Mesendoderm (in vitro differentiated cells): ENCODE data around the gene GSTA2.
"Not testable (repeated sequence)": the region's sequence is repeated elsewhere in the genome, so short reads cannot be mapped to it uniquely, and the experiment has no call there.

Source experiments
- DNase-seq: peaks from one replicate; pipeline ENCODE4 v3.0.0; 2013
- H2AK5ac ChIP-seq: 2 replicates; pipeline ENCODE4 v1.6.1; 2013; ENCODE audit warnings: low read length, inconsistent platforms
- H2BK120ac ChIP-seq: 2 replicates; pipeline ENCODE4 v1.6.1; 2013; ENCODE audit warnings: low read depth, mild to moderate bottlenecking, low read length, moderate library complexity, mixed read lengths
- H2BK15ac ChIP-seq: replicated peaks from 2 replicates; pipeline ENCODE4 v1.6.1; 2013; ENCODE audit warnings: low read depth, mild to moderate bottlenecking, moderate library complexity
- H2BK5ac ChIP-seq: 2 replicates; pipeline ENCODE4 v1.6.1; 2013; ENCODE audit warnings: low read length, inconsistent platforms
- H3K18ac ChIP-seq: 2 replicates; pipeline ENCODE4 v1.6.1; 2013; ENCODE audit warnings: mild to moderate bottlenecking, low read length, mixed read lengths
- H3K23ac ChIP-seq: one replicate; pipeline ENCODE4 v1.6.1; 2013; ENCODE audit warnings: low read length
- H3K27ac ChIP-seq: 2 replicates; pipeline ENCODE4 v1.5.1; 2013; ENCODE audit warnings: low read depth, mild to moderate bottlenecking, inconsistent platforms, low read length, moderate library complexity
- H3K27me3 ChIP-seq: 2 replicates; pipeline ENCODE4 v1.6.1; 2013; ENCODE audit warnings: low read length, control low read depth, mild to moderate bottlenecking, inconsistent platforms; ENCODE audit not compliant: insufficient read depth, poor library complexity
- H3K36me3 ChIP-seq: 2 replicates; pipeline ENCODE4 v1.6.1; 2013; ENCODE audit warnings: low read length, inconsistent platforms; ENCODE audit not compliant: control insufficient read depth, insufficient read depth
- H3K4ac ChIP-seq: one replicate; pipeline ENCODE4 v1.6.1; 2013; ENCODE audit warnings: low read depth, mild to moderate bottlenecking, low read length, moderate library complexity
- H3K4me1 ChIP-seq: 2 replicates; pipeline ENCODE4 v1.6.1; 2013; ENCODE audit warnings: low read depth, low read length, inconsistent platforms; ENCODE audit not compliant: control insufficient read depth
- H3K4me2 ChIP-seq: 2 replicates; pipeline ENCODE4 v1.6.1; 2013; ENCODE audit warnings: low read length
- H3K4me3 ChIP-seq: 2 replicates; pipeline ENCODE4 v1.5.1; 2013; ENCODE audit warnings: mild to moderate bottlenecking, low read length
- H3K56ac ChIP-seq: one replicate; pipeline ENCODE4 v1.6.1; 2013; ENCODE audit warnings: low read length
- H3K79me1 ChIP-seq: 2 replicates; pipeline ENCODE4 v1.6.1; 2013; ENCODE audit warnings: low read length, inconsistent platforms
- H3K79me2 ChIP-seq: 2 replicates; pipeline ENCODE4 v1.6.1; 2013; ENCODE audit warnings: mild to moderate bottlenecking, low read length; ENCODE audit not compliant: control insufficient read depth, insufficient read depth
- H3K9ac ChIP-seq: 2 replicates; pipeline ENCODE4 v1.6.1; 2013; ENCODE audit warnings: low read length, inconsistent platforms
- H4K5ac ChIP-seq: one replicate; pipeline ENCODE4 v1.6.1; 2013; ENCODE audit warnings: low read length
- H4K8ac ChIP-seq: one replicate; pipeline ENCODE4 v1.6.1; 2013; ENCODE audit warnings: low read depth, mild to moderate bottlenecking, control low read depth, low read length, moderate library complexity
- WGBS: extraction: QIAGEN DNeasy Blood & Tissue Kit; methylation state at CpG from one replicate; pipeline ENCODE4 v1.1.7; 2013; ENCODE audit warnings: low lambda C conversion rate, missing lambda C conversion rate; ENCODE audit not compliant: insufficient coverage; ENCODE audit errors: extremely low coverage; 5-methylcytosine and 5-hydroxymethylcytosine counted together

Gene GSTA2

GRCh38 chr6:52776711-52777351 is 13.6 kb upstream of the GSTA2 start:
- H2BK15ac ChIP-seq, H4K5ac ChIP-seq, H3K4me3 ChIP-seq, H3K36me3 ChIP-seq, H2AK5ac ChIP-seq, H3K56ac ChIP-seq, H3K23ac ChIP-seq, H3K79me2 ChIP-seq, DNase-seq, H3K9ac ChIP-seq, H3K18ac ChIP-seq, H4K8ac ChIP-seq, H3K27me3 ChIP-seq, H2BK120ac ChIP-seq, H3K27ac ChIP-seq, H3K4ac ChIP-seq, H3K79me1 ChIP-seq, H3K4me1 ChIP-seq, H2BK5ac ChIP-seq, H3K4me2 ChIP-seq: not testable (repeated sequence)
- WGBS = no CpG with 5 or more reads among the region's 9 CpGs

- H2AK5ac ChIP-seq, H3K79me2 ChIP-seq, H3K27ac ChIP-seq, H3K56ac ChIP-seq, H2BK120ac ChIP-seq, H3K18ac ChIP-seq, H4K8ac ChIP-seq, H4K5ac ChIP-seq, DNase-seq, H3K4me3 ChIP-seq, H3K4me1 ChIP-seq, H3K27me3 ChIP-seq, H3K4me2 ChIP-seq, H3K9ac ChIP-seq, H3K79me1 ChIP-seq, H2BK5ac ChIP-seq, H3K36me3 ChIP-seq, H3K23ac ChIP-seq, H3K4ac ChIP-seq, H2BK15ac ChIP-seq: not testable (repeated sequence)
- no CpG with 5 or more reads among the region's 4 CpGs for WGBS
These were observed 6.1 kb upstream of the GSTA2 start for GRCh38 chr6:52769399-52769798.

GRCh38 chr6:52767658-52768057 is 4.4 kb upstream of the GSTA2 start:
- not testable (repeated sequence) for H3K18ac ChIP-seq, H4K8ac ChIP-seq, H3K27ac ChIP-seq, H4K5ac ChIP-seq, H2BK120ac ChIP-seq, H3K36me3 ChIP-seq, H3K79me1 ChIP-seq, H2BK15ac ChIP-seq, H3K23ac ChIP-seq, H3K4me3 ChIP-seq, H3K4me1 ChIP-seq, H3K79me2 ChIP-seq, H3K56ac ChIP-seq, H3K4ac ChIP-seq, H2AK5ac ChIP-seq, H3K9ac ChIP-seq, H3K4me2 ChIP-seq, H2BK5ac ChIP-seq, H3K27me3 ChIP-seq, DNase-seq

- H3K4ac ChIP-seq, H4K5ac ChIP-seq, H3K18ac ChIP-seq, H3K4me2 ChIP-seq, H3K79me2 ChIP-seq, H2BK120ac ChIP-seq, H4K8ac ChIP-seq, H3K23ac ChIP-seq, H3K4me1 ChIP-seq, H2BK15ac ChIP-seq, H2AK5ac ChIP-seq, H3K56ac ChIP-seq, H3K79me1 ChIP-seq, H3K36me3 ChIP-seq, H2BK5ac ChIP-seq, H3K4me3 ChIP-seq, H3K27me3 ChIP-seq, H3K9ac ChIP-seq, H3K27ac ChIP-seq: not testable (repeated sequence)
- WGBS = no CpG with 5 or more reads among the region's 7 CpGs
- DNase-seq = peak; percentile 52
These were observed 1.4 kb downstream of the GSTA2 start for GRCh38 chr6:52761673-52762491.

- H3K27me3 ChIP-seq = no peaks in the 10 kb centered on the region
- no peak overlapping the region for H2BK5ac ChIP-seq
- no peak overlapping the region for H4K5ac ChIP-seq
- no peaks in the 10 kb centered on the region for H3K79me1 ChIP-seq
- H2BK15ac ChIP-seq = no peak overlapping the region
- DNase-seq = no peak
- H3K4ac ChIP-seq = no peak overlapping the region
- WGBS = no CpG with 5 or more reads among the region's 6 CpGs
- no peak overlapping the region for H3K27ac ChIP-seq
- H2AK5ac ChIP-seq = no peak overlapping the region
- no peak overlapping the region for H3K4me3 ChIP-seq
- no peak overlapping the region for H3K56ac ChIP-seq
- H3K36me3 ChIP-seq = no peaks in the 10 kb centered on the region
- no peaks in the 10 kb centered on the region for H3K4me1 ChIP-seq
- no peak overlapping the region for H3K23ac ChIP-seq
- no peak overlapping the region for H3K9ac ChIP-seq
- H3K79me2 ChIP-seq = no peaks in the 10 kb centered on the region
- H4K8ac ChIP-seq = no peak overlapping the region
- H3K18ac ChIP-seq = no peak overlapping the region
- H3K4me2 ChIP-seq = no peak overlapping the region
- no peak overlapping the region for H2BK120ac ChIP-seq
These were observed 3.0 kb downstream of the GSTA2 start for GRCh38 chr6:52760105-52760765.
